GM18951 (cell line): Measurements from ENCODE around the gene C3orf22.

Experiments
- POLR2A ChIP-seq: IDR thresholded peaks from 4 replicates; pipeline ENCODE4 v1.6.1; 2011; ENCODE audit warnings: mild to moderate bottlenecking; ENCODE audit not compliant: insufficient read length, insufficient read depth; ENCODE audit errors: extremely low read depth
- in situ Hi-C: fragments of 300-500 bp; cut with MboI; formaldehyde crosslinking; loops from one replicate; pipeline ENCODE4 v1.12.0; 2022; ENCODE audit warnings: low sequenced_read_pairs, mixed read lengths, inconsistent platforms; ENCODE audit not compliant: unreplicated experiment

The C3orf22 gene

GRCh38 chr3:126569390-126569975 lies 10.8 kb upstream of the C3orf22 start:
- TF ChIP-seq POLR2A, result no peak
- in situ Hi-C loops, result no loop called here

DNA sequence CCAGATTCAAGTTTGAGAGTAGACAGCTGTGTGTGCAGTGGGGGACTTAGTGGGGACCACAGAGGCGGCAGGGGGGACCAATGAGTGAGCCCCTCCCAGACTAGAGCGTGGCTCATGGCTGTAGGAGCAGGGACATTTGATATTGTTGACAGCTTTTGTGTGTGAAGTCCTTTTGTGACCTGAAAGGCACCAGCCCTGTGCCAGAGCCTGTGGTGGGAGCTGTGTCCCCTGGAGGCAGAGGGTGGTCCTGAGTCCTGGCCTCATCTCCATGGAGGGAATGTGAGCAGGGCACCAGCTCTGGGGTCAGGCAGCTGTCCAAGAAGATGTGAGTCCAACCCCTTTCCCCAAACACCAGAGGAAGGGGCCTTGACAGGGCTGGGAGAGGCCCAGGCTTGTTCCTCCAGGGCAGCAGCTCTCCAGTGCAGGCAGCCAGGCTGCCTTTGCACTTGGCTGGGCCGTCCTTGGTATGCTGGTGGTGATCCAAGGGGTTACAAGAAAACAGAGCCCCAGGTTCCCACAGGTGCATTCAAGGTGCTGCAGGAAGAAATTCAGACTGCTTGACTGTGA lies 10.1 kb upstream of the C3orf22 start:
- in situ Hi-C loops, result no loop called here
- no peak for TF ChIP-seq POLR2A

DNA sequence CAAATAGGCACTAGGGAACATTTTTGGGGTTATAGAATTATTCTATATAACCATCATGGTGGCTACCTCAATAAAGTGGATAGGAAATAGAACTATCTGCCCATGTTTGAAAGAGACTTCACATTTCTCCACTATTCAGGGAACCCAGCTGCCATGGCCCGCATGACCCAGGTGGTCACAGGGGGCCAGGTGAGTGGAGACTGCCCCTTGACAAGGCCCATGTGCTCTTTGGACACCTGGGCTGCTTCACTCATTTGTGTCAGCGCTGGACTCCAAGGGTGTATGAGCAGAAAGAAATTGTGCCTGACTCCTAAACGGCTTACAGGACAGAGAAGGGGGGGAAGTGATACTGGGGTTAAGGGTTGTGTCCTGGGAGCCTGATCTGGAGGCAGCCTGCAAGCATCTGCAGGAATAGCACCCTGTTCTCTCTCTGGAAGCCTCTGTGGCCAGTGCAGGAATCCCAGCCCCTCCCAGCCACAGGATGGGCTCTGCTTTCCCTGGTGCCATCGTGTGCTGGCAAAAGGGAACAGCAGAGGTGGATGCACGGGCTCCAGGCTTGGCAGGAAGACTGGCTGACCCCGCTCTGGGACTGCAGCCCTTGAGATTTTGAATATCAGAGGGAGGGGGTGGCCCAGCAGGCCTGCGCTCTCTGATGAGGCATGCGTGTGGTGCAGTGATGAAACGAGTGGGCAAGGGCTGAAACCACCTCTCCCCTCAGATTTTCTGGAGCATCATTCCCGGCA lies 9.1 kb upstream of the C3orf22 start:
- TF ChIP-seq POLR2A, result no peak
- in situ Hi-C loops, result no loop called here

- no peak for TF ChIP-seq POLR2A
- in situ Hi-C loops, result no loop called here
Observed at GRCh38 chr3:126562737-126563276, 4.1 kb upstream of the C3orf22 start.

DNA sequence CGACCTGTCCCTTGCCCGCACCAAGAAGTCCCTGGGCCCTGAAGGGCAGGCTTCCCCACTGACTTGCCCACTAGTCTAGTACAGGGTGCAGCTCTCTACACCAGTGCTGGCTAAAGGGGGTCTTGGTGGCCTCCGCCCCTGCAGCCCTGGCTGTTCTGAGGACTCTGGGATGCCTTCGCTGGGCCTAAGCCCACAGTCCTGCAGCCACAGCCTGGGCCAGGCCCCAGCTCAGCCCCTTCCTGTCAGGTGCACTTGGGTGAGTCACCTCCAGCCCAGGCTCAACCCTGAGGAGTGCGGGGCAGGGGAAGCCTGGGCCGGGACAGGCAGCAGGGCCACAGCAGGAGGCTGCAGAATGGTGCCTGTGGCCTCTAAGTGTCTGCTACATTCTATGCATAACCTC lies 971 bp downstream of the C3orf22 start:
- in situ Hi-C loops, result no loop called here
- TF ChIP-seq POLR2A, result no peak

- in situ Hi-C loops, result no loop called here
- no peak for TF ChIP-seq POLR2A
Observed at GRCh38 chr3:126557415-126557745, 1.4 kb downstream of the C3orf22 start.

DNA sequence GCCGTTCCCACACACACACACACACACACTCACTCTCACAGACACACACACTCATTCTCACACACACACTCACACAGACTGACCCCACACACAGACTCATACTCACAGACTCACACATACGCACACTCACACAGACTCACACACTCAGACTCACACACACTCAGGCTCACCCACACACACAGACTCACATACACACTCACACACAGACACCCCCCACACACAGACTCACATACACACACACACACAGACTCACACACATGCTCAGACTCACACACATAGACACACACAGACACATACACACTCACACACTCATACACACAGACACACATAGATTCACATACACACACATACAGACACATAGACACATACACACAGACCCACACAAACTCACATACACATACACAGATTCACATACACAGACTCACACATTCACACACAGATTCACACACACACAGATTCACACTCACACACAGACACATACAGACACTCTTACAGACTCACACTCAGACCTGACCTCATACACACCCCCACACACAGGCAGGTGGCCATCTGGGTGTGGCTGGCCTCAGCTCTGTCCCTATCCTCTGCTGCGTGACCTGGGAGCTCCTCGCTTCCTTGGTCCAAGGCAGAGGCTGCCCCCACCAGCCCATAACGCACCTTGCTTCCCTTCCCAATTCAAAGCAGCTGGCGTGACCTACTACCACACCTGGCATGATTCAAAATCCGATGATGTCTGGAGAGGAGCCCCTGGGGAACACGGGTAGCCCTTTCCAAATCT lies 1.9 kb downstream of the C3orf22 start:
- in situ Hi-C loops, result no loop called here
- no peak for TF ChIP-seq POLR2A

DNA sequence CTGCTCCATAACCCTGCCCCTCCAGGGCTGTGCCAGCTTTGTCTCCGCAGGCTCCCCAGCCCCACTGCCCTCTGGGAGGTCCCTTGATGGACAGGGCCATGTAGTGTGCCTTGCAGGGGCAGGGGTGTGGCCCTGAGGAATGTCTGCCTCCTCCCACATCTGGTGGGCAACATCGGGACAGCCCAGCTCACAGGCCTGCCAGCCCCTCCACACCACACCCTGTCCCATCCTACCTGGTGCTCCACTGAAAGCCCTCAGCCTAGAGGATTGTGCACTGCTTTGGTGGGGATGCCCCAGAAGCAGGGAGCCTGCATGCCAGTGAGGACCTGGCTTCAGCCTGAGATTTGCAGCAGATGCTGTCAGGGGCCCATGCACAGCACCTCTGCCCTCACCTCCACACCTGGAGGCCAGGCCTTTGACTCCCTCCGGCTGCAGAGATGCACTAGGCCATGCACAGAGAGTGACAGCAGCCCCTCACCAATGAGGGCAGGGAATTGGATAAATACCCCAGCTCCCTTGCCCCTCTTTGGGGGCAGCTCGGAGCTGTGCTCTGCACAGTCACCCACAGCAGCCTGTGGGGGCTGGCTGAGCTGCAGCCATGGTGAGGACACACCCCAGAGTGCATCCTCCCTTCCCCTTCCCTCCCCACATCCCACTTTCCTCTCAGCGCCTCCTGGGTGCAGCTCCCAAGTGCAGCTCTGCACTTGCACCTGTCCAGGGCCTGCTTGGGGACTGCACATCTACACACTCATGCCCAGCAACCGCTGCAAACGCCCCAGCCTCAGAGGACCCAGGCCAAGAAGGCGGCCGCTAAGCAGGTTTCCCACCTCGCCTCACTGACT lies 2.7 kb downstream of the C3orf22 start:
- in situ Hi-C loops, result no loop called here

GRCh38 chr3:126554560-126555525 lies 3.9 kb downstream of the C3orf22 start:
- no peak for TF ChIP-seq POLR2A
- in situ Hi-C loops, result no loop called here

More for the DNA sequence above, 2.7 kb downstream of the C3orf22 start:
- no peak for TF ChIP-seq POLR2A

GRCh38 chr3:126553284-126554084 lies 5.2 kb downstream of the C3orf22 start:
- in situ Hi-C loops, result no loop called here
- TF ChIP-seq POLR2A, result no peak
